Right lobe of liver (tissue), 4 donors: ENCODE measurements around the gene ALOX12.

Source experiments
- POLR2A ChIP-seq: fragments of 450-650 bp; IDR thresholded peaks from one replicate; pipeline ENCODE4 v1.6.1; 2017; ENCODE audit warnings: antibody characterized with exemption, mild to moderate bottlenecking
- TF ChIP-seq, protein P1 (sequence below), 4 donors: fragments of 200-600 bp in 3 of 4; fragments of 450-650 bp in 1 of 4; IDR thresholded peaks; one replicate each; pipeline versions ENCODE4 v1.5.1 to v1.8.0; 2016 to 2022; ENCODE audit warnings: antibody characterized with exemption in 4 of 4, mild to moderate bottlenecking in 2 of 4
- donor health status: DM: no; HTN: no; CAD: no.
- donor health status: DM: no; HTN: no; CAD: no.
- donor health status: DM: no; HTN: yes; CAD: no.

GRCh38 chr17:7018331-7018964, 22.6 kb downstream of the ALOX12 start:
- TF ChIP-seq, protein P1, sequence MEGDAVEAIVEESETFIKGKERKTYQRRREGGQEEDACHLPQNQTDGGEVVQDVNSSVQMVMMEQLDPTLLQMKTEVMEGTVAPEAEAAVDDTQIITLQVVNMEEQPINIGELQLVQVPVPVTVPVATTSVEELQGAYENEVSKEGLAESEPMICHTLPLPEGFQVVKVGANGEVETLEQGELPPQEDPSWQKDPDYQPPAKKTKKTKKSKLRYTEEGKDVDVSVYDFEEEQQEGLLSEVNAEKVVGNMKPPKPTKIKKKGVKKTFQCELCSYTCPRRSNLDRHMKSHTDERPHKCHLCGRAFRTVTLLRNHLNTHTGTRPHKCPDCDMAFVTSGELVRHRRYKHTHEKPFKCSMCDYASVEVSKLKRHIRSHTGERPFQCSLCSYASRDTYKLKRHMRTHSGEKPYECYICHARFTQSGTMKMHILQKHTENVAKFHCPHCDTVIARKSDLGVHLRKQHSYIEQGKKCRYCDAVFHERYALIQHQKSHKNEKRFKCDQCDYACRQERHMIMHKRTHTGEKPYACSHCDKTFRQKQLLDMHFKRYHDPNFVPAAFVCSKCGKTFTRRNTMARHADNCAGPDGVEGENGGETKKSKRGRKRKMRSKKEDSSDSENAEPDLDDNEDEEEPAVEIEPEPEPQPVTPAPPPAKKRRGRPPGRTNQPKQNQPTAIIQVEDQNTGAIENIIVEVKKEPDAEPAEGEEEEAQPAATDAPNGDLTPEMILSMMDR (IDR thresholded peaks at IDR 0.05) = no peak
- no peak for TF ChIP-seq POLR2A
